T-cell (primary cell): ENCODE data around the gene SOD3. TPM values are rescaled to one million over a fixed set of nuclear protein-coding genes. Genes with fewer than 3 reads are reported as not detected.

Source experiments
- ATAC-seq, 4 experiments: fragments of 200-7000 bp in 3 of 4; fragments of 150-1000 bp in 1 of 4; cut with Tn5 transposase; replicated peaks in 1 of 4; 1 replicate in 3 of 4; 2 replicates in 1 of 4; pipeline ENCODE4 v1.10.0; 2021; ENCODE audit warnings: moderate library complexity in 3 of 4, mild to moderate bottlenecking in 2 of 4, moderate number of reproducible peaks in 1 of 4
- CTCF ChIA-PET, 2 donors: fragments of 300-600 bp; sonication (Branson Sonifier 250); formaldehyde crosslinking; loops; one replicate each; lab custom pipeline; 2022; ENCODE audit warnings: antibody characterized with exemption in 2 of 2; lab: Charles Lee
- POLR2A ChIA-PET, 2 donors: fragments of 300-600 bp; sonication (Branson Sonifier 250); formaldehyde crosslinking; loops; one replicate each; lab custom pipeline; 2022; ENCODE audit warnings: antibody characterized with exemption in 2 of 2; lab: Charles Lee
- DNase-seq, 35 experiments: peaks; one replicate each; pipeline versions ENCODE4 v3.0.0 to v3.0.0-alpha.2; 2013 to 2023
- H3K27ac ChIP-seq: one replicate; pipeline ENCODE4 v1.5.1; 2013; ENCODE audit warnings: low read length
- H3K27me3 ChIP-seq, 2 experiments: replicated peaks in 1 of 2; 1 replicate in 1 of 2; 2 replicates in 1 of 2; pipeline versions ENCODE4 v1.6.1 to v1.7.0; 2013; ENCODE audit warnings: low read length in 1 of 2, mixed read lengths in 1 of 2; ENCODE audit not compliant: control insufficient read depth in 2 of 2, insufficient read depth in 2 of 2; ENCODE audit errors: extremely low read depth in 1 of 2
- H3K36me3 ChIP-seq, 2 donors: 1 replicate in 1 of 2; 2 replicates in 1 of 2; pipeline versions ENCODE4 v1.6.1 to v1.7.0; 2013; ENCODE audit warnings: low read length in 1 of 2; ENCODE audit not compliant: control insufficient read depth in 2 of 2, insufficient read depth in 1 of 2; ENCODE audit errors: extremely low read depth in 1 of 2
- H3K4me1 ChIP-seq, 2 experiments: 1 replicate in 1 of 2; 2 replicates in 1 of 2; pipeline versions ENCODE4 v1.6.1 to v1.7.0; 2013; ENCODE audit warnings: low read length in 2 of 2, mixed read lengths in 1 of 2; ENCODE audit not compliant: insufficient read depth in 2 of 2, control insufficient read depth in 1 of 2; ENCODE audit errors: extremely low read depth in 1 of 2
- H3K4me3 ChIP-seq, 2 donors: 1 replicate in 1 of 2; 2 replicates in 1 of 2; pipeline versions ENCODE4 v1.5.1 to v1.7.0; 2013; ENCODE audit warnings: mild to moderate bottlenecking in 2 of 2, low read length in 1 of 2, moderate library complexity in 1 of 2; ENCODE audit not compliant: control insufficient read depth in 1 of 2; ENCODE audit errors: extremely low read depth in 1 of 2
- H3K9me3 ChIP-seq: 2 replicates; pipeline ENCODE4 v1.7.0; 2013
- H3K27ac Mint-ChIP-seq, 2 donors: one replicate each; pipeline ENCODE4 v1.8.0; 2020 to 2021; ENCODE audit warnings: mild to moderate bottlenecking in 2 of 2, mixed read lengths in 2 of 2
- H3K27me3 Mint-ChIP-seq, 2 donors: one replicate each; pipeline ENCODE4 v1.8.0; 2021 to 2022; ENCODE audit warnings: mixed read lengths in 2 of 2
- H3K36me3 Mint-ChIP-seq: one replicate; pipeline ENCODE4 v1.8.0; 2021; ENCODE audit warnings: mixed read lengths
- H3K4me1 Mint-ChIP-seq, 3 donors: one replicate each; pipeline ENCODE4 v1.8.0; 2020 to 2022; ENCODE audit warnings: mixed read lengths in 3 of 3, mild to moderate bottlenecking in 1 of 3
- H3K4me3 Mint-ChIP-seq, 3 donors: one replicate each; pipeline ENCODE4 v1.8.0; 2020 to 2022; ENCODE audit warnings: mild to moderate bottlenecking in 3 of 3, mixed read lengths in 3 of 3, moderate library complexity in 3 of 3
- H3K9me3 Mint-ChIP-seq, 3 donors: one replicate each; pipeline ENCODE4 v1.8.0; 2020 to 2022; ENCODE audit warnings: mixed read lengths in 3 of 3
- WGBS: methylation state at CpG from one replicate; pipeline ENCODE4 v1.1.5; 2013; ENCODE audit warnings: missing lambda C conversion rate; ENCODE audit not compliant: insufficient coverage; 5-methylcytosine and 5-hydroxymethylcytosine counted together
- total RNA-seq, 35 experiments: library from RNA in 6 of 35; stranded (reverse) in 6 of 35; fragments of 120-200 nt in 1 of 35; gene quantifications; one replicate each; pipeline versions ENCODE4 v1.2.1 to v1.2.4 and lab custom pipeline; 2013 to 2026

SOD3 gene
- total RNA-seq, 5 donors from 2014 or later (not counting 1 experiment from before 2014, with no cell fraction given) = 0.23 to 0.35 (median 0.28) TPM; not detected in 2

DNA sequence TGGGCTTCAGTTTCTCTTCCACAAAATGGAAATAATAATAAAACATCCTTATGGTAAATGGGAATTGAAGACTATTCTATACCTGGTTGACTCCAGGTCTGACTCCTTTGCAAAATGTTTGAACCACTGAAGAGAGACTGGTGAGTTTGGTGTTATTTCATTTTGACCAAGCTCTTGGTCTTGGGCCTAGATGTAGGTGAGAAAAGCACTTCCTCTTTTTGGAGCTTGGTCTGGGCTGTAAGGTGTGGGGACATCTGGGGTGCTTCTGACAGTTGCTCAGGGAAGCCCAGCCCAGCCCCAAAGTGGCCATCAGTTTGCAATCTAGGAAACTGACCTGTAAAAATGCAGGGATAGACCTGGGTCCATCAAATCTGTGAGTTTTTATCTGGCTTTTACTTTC is 26.8 kb upstream of the SOD3 start:
- no peak overlapping the region for H3K4me3 ChIP-seq
- H3K4me1 Mint-ChIP-seq = no peaks in the 10 kb centered on the region
- H3K36me3 Mint-ChIP-seq = no peaks in the 10 kb centered on the region
- peaks cover 0 to 8% (median 4%) of the 10 kb centered on the region in 3 donors for H3K9me3 Mint-ChIP-seq
- ATAC-seq (no peak), DNase-seq (no peak)
- H3K4me1 ChIP-seq = no peaks in the 10 kb centered on the region
- H3K27ac ChIP-seq = no peak overlapping the region
- ChIA-PET POLR2A (no interaction called here), CTCF (interaction anchor here in 1 of 2 donors (0.5 kb wide), 1 partner anchor 28 kb away, joined by 3 read pairs; no protein-coding TSS in a partner anchor)
- no peaks in the 10 kb centered on the region for H3K9me3 ChIP-seq
- H3K27me3 Mint-ChIP-seq = peaks cover 0 to 11% of the 10 kb centered on the region in 2 donors
- no peaks in the 10 kb centered on the region for H3K27me3 ChIP-seq
- H3K4me3 Mint-ChIP-seq = no peak overlapping the region
- H3K27ac Mint-ChIP-seq = no peak overlapping the region
- no peaks in the 10 kb centered on the region for H3K36me3 ChIP-seq

DNA sequence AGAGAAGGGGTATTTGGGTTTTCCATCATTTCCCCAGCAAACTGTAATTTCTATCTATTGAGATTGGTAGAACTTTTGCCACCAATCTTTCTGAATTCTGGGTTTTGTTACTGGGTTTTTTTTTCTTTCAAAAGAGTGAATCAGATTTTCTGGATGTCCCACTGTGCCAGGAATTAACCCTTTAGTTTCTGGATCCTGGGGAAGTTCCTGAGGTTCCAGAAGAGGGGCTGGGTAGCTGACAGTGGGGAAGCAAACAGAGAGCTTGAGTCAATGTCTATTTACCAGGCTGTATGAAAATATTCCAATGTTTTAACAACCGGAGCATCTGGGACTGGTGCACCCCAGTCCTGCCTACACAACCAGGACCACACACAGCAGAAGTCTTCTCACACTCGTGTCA is 25.8 kb upstream of the SOD3 start:
- Mint-ChIP-seq H3K4me3 (no peak overlapping the region), H3K4me1 (no peaks in the 10 kb centered on the region), H3K27me3 (peaks cover 0 to 11% of the 10 kb centered on the region in 2 donors), H3K36me3 (no peaks in the 10 kb centered on the region), H3K9me3 (peaks cover 0 to 8% (median 4%) of the 10 kb centered on the region in 3 donors), H3K27ac (no peak overlapping the region)
- H3K9me3 ChIP-seq = no peaks in the 10 kb centered on the region
- no peak for ATAC-seq
- H3K27me3 ChIP-seq = no peaks in the 10 kb centered on the region
- no peaks in the 10 kb centered on the region for H3K36me3 ChIP-seq
- POLR2A ChIA-PET = no interaction called here
- CTCF ChIA-PET = no interaction called here
- no peak overlapping the region for H3K27ac ChIP-seq
- H3K4me3 ChIP-seq = no peak overlapping the region
- no peak for DNase-seq
- WGBS = 58% methylated on average over 2 of the region's 2 CpGs
- no peaks in the 10 kb centered on the region for H3K4me1 ChIP-seq

DNA sequence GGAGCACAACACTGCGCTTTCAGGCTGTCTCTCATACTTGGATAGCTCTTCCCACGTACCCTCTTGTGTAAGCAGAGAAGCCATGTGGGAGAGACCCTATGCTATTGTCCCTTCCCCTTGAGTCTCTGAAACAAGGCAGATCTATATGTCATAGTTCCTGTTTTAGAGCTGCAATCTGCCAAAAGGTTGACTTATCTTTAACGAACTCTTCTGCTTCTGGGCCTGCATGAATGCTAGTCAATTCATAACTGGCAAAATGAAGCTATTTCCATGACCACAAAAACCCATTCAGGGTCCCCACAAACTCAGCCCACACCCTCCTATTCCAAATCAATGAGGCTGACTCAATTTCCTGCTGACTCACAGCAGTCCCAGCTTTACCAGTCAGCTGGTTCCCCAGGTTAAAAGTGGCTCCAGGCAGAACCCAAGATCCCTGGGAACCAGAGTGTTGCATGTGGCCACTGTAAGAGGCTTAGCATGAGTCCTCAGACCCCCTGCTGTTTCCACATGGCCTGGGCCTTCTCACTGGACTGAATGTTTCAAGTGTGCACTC is 25.3 kb upstream of the SOD3 start:
- Mint-ChIP-seq H3K4me1 (no peaks in the 10 kb centered on the region), H3K27ac (no peak overlapping the region), H3K9me3 (peaks cover 0 to 8% (median 4%) of the 10 kb centered on the region in 3 donors), H3K27me3 (peaks cover 0 to 11% of the 10 kb centered on the region in 2 donors), H3K36me3 (no peaks in the 10 kb centered on the region), H3K4me3 (no peak overlapping the region)
- whole genome bisulfite sequencing = 50% methylated on average over 2 of the region's 3 CpGs
- Histone ChIP-seq H3K36me3 (no peaks in the 10 kb centered on the region), H3K4me3 (no peak overlapping the region), H3K9me3 (no peaks in the 10 kb centered on the region), H3K27me3 (no peaks in the 10 kb centered on the region), H3K27ac (no peak overlapping the region), H3K4me1 (no peaks in the 10 kb centered on the region)
- CTCF ChIA-PET = no interaction called here
- POLR2A ChIA-PET = no interaction called here
- DNase-seq (no peak), ATAC-seq (no peak)

DNA sequence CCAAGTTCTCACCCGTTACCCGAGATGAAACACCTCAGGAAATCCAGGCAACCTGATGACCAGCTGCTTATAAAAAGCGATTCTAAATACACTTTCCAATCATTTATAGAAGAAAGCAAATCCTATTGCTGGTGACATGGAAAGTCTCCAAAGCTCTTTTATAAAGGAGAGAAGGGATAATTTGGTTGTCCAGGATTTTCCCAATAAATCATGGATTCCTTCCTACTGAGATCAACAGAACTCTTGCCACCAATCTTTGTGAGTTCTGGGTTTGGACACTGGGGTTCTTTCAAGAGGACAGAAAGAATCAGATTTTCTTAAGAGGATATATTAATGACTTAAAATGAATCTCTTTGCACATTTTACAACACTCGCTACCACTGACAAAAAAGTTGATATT is 24.7 kb upstream of the SOD3 start:
- ChIA-PET POLR2A (no interaction called here), CTCF (no interaction called here)
- no peaks in the 10 kb centered on the region for H3K27me3 ChIP-seq
- no peak overlapping the region for H3K27ac ChIP-seq
- H3K9me3 Mint-ChIP-seq = peaks cover 0 to 10% (median 4%) of the 10 kb centered on the region in 3 donors
- no peak for ATAC-seq
- no peak overlapping the region for H3K27ac Mint-ChIP-seq
- H3K4me1 Mint-ChIP-seq = no peaks in the 10 kb centered on the region
- H3K9me3 ChIP-seq = no peaks in the 10 kb centered on the region
- no peak overlapping the region for H3K4me3 Mint-ChIP-seq
- no peaks in the 10 kb centered on the region for H3K36me3 Mint-ChIP-seq
- 83% methylated on average over 2 of the region's 4 CpGs for WGBS
- no peak for DNase-seq
- no peaks in the 10 kb centered on the region for H3K36me3 ChIP-seq
- H3K27me3 Mint-ChIP-seq = peaks cover 0 to 11% of the 10 kb centered on the region in 2 donors
- H3K4me1 ChIP-seq = no peaks in the 10 kb centered on the region
- H3K4me3 ChIP-seq = no peak overlapping the region

DNA sequence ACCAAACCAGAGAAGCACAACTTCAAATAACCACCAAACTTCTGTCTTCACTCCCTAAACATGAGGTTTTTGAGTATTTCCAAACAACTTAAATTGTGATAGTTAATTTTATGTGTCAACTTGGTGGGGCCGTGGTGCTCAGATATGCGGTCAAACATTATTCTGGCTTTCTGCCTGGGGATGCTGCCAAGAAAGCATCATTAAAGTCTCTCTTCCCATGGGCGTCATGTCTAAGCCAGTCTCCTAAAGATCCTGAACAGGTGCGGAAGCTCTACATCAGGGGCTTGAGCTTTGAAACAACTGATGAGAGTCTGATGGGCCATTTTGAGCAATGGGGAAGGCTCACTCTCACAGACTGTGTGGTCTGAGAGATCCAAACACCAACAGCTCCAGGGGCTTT is 24.1 kb upstream of the SOD3 start:
- CTCF ChIA-PET = no interaction called here
- Histone ChIP-seq H3K9me3 (no peaks in the 10 kb centered on the region), H3K27me3 (no peaks in the 10 kb centered on the region), H3K27ac (no peak overlapping the region), H3K4me3 (no peak overlapping the region), H3K36me3 (no peaks in the 10 kb centered on the region), H3K4me1 (no peaks in the 10 kb centered on the region)
- Mint-ChIP-seq H3K27me3 (peaks cover 0 to 10% of the 10 kb centered on the region in 2 donors), H3K4me1 (no peaks in the 10 kb centered on the region), H3K36me3 (no peaks in the 10 kb centered on the region), H3K4me3 (no peak overlapping the region), H3K27ac (no peak overlapping the region), H3K9me3 (peaks cover 0 to 12% (median 4%) of the 10 kb centered on the region in 3 donors)
- no peak for DNase-seq
- 100% methylated on average over 4 of the region's 4 CpGs for WGBS
- ATAC-seq = no peak
- POLR2A ChIA-PET = no interaction called here

DNA sequence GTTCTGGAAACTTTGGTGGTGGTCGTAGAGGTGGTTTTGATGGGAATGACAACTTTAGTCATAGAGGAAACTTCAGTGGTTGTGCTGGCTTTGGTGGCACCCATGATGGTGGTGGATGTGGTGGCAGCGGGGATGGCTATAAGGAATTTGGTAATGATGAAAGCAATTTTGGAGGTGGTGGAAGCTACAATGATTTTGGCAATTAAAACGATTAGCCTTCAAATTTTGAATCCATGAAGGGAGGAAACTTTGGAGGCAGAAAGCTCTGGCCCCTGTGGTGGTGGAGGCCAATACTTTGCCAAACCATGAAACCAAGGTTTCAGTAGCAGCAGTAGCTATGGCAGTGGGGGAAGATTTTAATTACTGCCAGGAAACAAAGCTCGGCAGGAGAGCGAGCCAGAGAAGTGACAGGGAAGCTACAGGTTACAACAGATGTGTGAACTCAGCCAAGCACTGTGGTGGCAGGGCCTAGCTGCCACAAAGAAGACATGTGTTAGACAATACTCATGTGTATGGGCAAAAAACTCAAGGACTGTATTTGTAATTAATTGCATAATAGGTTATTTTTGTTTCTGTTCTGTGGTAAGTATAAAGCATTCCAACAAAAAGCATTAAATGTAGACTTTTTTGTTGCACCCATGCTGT is 23.2 kb upstream of the SOD3 start:
- H3K27me3 Mint-ChIP-seq = peaks cover 3 to 10% of the 10 kb centered on the region in 2 donors
- CTCF ChIA-PET = no interaction called here
- peaks cover 0 to 8% (median 4%) of the 10 kb centered on the region in 3 donors for H3K9me3 Mint-ChIP-seq
- H3K4me1 ChIP-seq = no peaks in the 10 kb centered on the region
- H3K36me3 Mint-ChIP-seq = no peaks in the 10 kb centered on the region
- no peak overlapping the region for H3K27ac Mint-ChIP-seq
- H3K27me3 ChIP-seq = no peaks in the 10 kb centered on the region
- no peak overlapping the region for H3K27ac ChIP-seq
- no peak overlapping the region for H3K4me3 ChIP-seq
- no peaks in the 10 kb centered on the region for H3K9me3 ChIP-seq
- no peaks in the 10 kb centered on the region for H3K36me3 ChIP-seq
- no peak overlapping the region for H3K4me3 Mint-ChIP-seq
- POLR2A ChIA-PET = interaction anchor here in 1 of 2 donors (0.7 kb wide), 1 partner anchor 143 kb away, joined by 7 read pairs; no protein-coding TSS in a partner anchor
- no peak for ATAC-seq
- DNase-seq = no peak
- H3K4me1 Mint-ChIP-seq = no peaks in the 10 kb centered on the region
- WGBS = 84% methylated on average over 5 of the region's 5 CpGs
